ENCODE data around the gene ANAPC2. TPM values are rescaled to one million over a fixed set of nuclear protein-coding genes. Genes with fewer than 3 reads are reported as not detected.

Gene ANAPC2
- total RNA-seq, 1 experiment from 2014 or later: 49.4 TPM

DNA sequence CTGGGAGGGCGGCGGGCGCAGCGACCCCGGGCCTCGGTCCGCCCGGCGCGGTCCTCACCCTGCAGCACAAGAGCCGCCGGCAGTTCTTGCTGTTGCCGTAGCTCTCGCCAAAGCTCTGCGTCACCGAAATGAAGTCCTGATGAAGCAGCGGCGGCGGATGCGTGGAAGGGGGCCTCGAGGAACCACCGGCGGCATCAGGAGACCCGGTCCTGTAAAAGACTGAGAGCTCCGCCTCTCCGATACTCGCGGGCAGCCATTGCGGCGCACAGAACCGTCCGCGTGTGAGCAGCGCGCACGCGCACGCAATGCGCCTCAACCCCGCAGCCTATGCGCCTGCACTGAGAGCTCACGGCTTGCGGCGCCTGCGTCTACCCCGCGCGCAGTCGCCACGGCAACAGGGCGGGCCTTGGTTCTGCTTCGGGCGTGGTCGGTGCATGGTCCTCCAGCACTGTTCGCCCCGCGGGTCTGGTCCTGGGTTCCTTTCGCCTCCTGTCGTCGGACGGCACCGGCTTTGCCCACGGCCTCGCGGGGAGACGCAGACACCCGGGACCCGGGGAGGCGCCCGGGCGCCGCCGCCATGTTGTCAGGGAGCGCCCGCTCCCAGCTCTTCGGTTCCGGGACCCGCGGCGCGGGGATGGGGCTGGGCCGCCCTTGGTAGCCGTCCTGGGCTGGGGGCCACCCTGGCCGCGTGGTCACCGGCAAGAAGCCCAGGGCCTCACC lies 58.7 kb downstream of the ANAPC2 start:
- Mint-ChIP-seq H3K4me3 (ENCODE audit: low read depth, unreplicated experiment) (peak overlapping the region; percentile 90), H3K4me1 (ENCODE audit: low read depth, unreplicated experiment) (peaks cover 22% of the 10 kb centered on the region), H3K36me3 (ENCODE audit: insufficient read depth, unreplicated experiment) (peaks cover 34% of the 10 kb centered on the region), H3K27ac (ENCODE audit: unreplicated experiment) (no peak overlapping the region), H3K27me3 (ENCODE audit: unreplicated experiment) (no peaks in the 10 kb centered on the region), H3K9me3 (ENCODE audit: low read depth, unreplicated experiment) (no peaks in the 10 kb centered on the region)
- peak; percentile 83 for DNase-seq
- intact Hi-C loops (cut with micrococcal nuclease; ENCODE audit: unreplicated experiment): no loop called here
- TF ChIP-seq, protein P1, sequence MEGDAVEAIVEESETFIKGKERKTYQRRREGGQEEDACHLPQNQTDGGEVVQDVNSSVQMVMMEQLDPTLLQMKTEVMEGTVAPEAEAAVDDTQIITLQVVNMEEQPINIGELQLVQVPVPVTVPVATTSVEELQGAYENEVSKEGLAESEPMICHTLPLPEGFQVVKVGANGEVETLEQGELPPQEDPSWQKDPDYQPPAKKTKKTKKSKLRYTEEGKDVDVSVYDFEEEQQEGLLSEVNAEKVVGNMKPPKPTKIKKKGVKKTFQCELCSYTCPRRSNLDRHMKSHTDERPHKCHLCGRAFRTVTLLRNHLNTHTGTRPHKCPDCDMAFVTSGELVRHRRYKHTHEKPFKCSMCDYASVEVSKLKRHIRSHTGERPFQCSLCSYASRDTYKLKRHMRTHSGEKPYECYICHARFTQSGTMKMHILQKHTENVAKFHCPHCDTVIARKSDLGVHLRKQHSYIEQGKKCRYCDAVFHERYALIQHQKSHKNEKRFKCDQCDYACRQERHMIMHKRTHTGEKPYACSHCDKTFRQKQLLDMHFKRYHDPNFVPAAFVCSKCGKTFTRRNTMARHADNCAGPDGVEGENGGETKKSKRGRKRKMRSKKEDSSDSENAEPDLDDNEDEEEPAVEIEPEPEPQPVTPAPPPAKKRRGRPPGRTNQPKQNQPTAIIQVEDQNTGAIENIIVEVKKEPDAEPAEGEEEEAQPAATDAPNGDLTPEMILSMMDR (IDR thresholded peaks at IDR 0.05; ENCODE audit: unreplicated experiment): no peak
- CTCF ChIA-PET: interaction anchor here (0.6 to 1.1 kb wide), 5 partner anchors 40 to 339 kb away, joined by 3 to 8 read pairs (median 4); partner anchors contain the start of gene RNF224
- BruUV-seq (replicated peaks): no TSS peak

DNA sequence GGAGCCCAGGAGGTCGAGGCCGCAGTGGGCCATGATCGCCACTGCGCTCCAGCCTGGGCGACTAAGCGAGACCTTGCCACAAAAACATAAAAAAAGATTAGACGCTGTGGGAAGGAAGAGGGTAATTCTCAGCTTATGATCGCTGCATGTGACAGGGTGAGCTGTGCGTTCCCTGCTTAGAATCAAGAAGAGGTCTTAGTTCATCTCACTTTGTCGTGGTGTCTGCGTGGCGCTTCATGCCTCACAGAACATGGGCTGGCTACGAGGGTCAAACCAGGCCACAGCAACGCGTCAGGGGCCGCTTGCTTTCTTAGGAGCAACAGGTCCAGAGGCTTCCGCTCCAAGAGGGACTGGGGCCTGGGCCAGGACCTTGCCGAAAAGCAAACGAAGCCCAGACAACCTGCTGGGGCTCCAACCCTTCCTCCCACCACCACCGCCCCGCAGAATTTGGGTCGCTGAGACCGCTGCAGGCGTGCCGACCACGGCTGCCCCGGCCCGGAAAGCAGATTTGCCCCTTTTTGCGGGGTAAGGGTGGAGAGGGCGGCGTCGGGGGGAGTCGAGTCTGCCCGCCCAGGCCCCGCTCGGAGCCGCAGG lies 59.4 kb downstream of the ANAPC2 start:
- CTCF ChIA-PET: interaction anchor here (0.6 to 1.1 kb wide), 5 partner anchors 28 to 108 kb away, joined by 3 to 8 read pairs (median 4); partner anchors contain the start of gene RNF224
- no TSS peak for BruUV-seq (replicated peaks)
- intact Hi-C loops (cut with micrococcal nuclease; ENCODE audit: unreplicated experiment): no loop called here
- Mint-ChIP-seq H3K9me3 (ENCODE audit: low read depth, unreplicated experiment) (no peaks in the 10 kb centered on the region), H3K4me3 (ENCODE audit: low read depth, unreplicated experiment) (peak overlapping the region; percentile 90), H3K27ac (ENCODE audit: unreplicated experiment) (peak overlapping the region; percentile 81), H3K27me3 (ENCODE audit: unreplicated experiment) (no peaks in the 10 kb centered on the region), H3K36me3 (ENCODE audit: insufficient read depth, unreplicated experiment) (peaks cover 34% of the 10 kb centered on the region), H3K4me1 (ENCODE audit: low read depth, unreplicated experiment) (peaks cover 22% of the 10 kb centered on the region)
- DNase-seq: peak; percentile 16
- TF ChIP-seq, protein P1 (IDR thresholded peaks at IDR 0.05; ENCODE audit: unreplicated experiment): no peak

DNA sequence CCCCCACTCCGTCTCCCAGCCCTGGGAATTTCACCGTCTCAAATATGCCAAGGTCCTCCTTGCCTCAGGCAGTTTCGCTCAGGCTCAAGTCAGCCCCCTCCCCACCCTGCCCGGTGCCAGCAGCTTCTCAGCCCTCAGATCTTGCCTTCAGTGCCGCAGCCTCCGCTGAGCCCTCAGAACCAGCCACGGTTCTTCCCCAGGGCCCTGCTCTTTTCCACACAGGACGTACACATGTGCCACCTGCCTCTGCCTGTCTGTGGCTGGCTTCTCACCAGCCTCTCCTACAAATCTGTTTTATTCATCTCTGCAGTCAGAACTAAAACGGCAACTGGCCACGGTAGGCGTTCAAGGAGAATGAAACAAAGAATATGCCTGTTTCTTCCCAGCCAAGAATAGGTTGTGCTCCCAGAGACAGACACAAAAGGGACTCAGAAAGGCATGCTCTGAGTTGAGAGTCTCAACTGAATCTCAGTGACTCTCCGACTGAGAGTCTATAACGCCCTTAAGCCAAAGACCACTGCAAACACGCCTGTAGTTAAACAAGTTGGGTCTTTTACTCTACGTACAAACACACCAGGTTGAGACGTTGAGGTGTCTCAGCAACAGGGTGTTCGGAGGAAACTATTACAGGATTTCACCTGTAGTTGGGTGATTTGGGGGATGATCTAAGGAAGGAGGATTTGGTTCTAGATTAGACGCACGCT lies 60.0 kb downstream of the ANAPC2 start:
- Mint-ChIP-seq H3K9me3 (ENCODE audit: low read depth, unreplicated experiment) (no peaks in the 10 kb centered on the region), H3K36me3 (ENCODE audit: insufficient read depth, unreplicated experiment) (peaks cover 34% of the 10 kb centered on the region), H3K27me3 (ENCODE audit: unreplicated experiment) (no peaks in the 10 kb centered on the region), H3K4me3 (ENCODE audit: low read depth, unreplicated experiment) (peak overlapping the region; percentile 90), H3K4me1 (ENCODE audit: low read depth, unreplicated experiment) (peaks cover 22% of the 10 kb centered on the region), H3K27ac (ENCODE audit: unreplicated experiment) (peak overlapping the region; percentile 81)
- intact Hi-C loops (cut with micrococcal nuclease; ENCODE audit: unreplicated experiment): no loop called here
- no peak for DNase-seq
- TF ChIP-seq, protein P1 (IDR thresholded peaks at IDR 0.05; ENCODE audit: unreplicated experiment): no peak
- TSS peak; percentile 39 for BruUV-seq (replicated peaks)
- CTCF ChIA-PET: interaction anchor here (0.6 to 0.7 kb wide), 2 partner anchors 28 to 281 kb away, joined by 5 to 8 read pairs; no protein-coding TSS in a partner anchor

DNA sequence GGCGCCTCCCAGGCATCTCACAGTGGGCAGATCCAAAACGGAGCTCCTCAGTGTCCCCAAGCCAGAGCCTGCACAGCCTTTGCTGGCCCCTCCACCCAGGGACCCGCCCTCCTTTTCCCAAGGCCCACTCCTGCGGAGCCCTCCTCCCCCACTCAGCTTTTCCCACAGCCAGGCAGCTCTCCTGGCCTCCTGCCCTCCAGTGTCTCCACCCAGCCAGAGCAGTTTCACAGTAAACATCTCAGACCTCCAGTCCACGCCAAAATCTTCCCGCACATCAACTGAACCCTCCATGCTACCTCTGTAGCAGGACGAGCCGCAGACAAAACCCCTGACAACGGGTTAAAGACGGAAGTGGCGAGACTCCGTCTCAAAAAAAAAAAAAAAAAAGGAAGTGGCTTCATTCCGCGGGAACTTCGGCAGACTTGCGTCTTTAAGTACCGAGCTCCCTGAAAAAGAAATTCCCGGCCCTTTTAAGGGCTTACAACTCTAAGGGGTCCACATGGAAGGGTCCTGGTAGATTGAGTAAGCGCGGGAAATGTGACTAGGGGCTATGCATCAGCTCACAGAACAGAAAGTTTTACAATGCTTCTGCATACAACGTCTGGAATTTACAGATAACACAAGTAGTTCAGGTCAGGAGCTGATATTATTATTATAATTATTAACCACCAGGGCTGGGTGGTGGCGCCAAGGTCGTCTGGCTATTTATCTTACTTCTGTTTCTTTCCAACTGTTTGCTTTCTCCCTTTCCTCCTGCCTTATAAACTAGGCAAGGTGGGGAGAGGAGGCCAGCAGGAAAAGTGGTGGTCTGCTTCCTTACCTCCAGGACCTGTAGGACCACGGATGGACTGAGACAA lies 60.8 kb downstream of the ANAPC2 start:
- H3K27me3 Mint-ChIP-seq (ENCODE audit: unreplicated experiment): no peaks in the 10 kb centered on the region
- no TSS peak for BruUV-seq (replicated peaks)
- peaks cover 24% of the 10 kb centered on the region for H3K4me1 Mint-ChIP-seq (ENCODE audit: low read depth, unreplicated experiment)
- peak overlapping the region; percentile 81 for H3K27ac Mint-ChIP-seq (ENCODE audit: unreplicated experiment)
- CTCF ChIA-PET: interaction anchor here (0.7 to 1.3 kb wide), 3 partner anchors 49 to 282 kb away, joined by 3 to 8 read pairs (median 5); partner anchors contain the start of gene RNF224
- intact Hi-C loops (cut with micrococcal nuclease; ENCODE audit: unreplicated experiment): no loop called here
- peaks cover 34% of the 10 kb centered on the region for H3K36me3 Mint-ChIP-seq (ENCODE audit: insufficient read depth, unreplicated experiment)
- peak overlapping the region; percentile 90 for H3K4me3 Mint-ChIP-seq (ENCODE audit: low read depth, unreplicated experiment)
- no peaks in the 10 kb centered on the region for H3K9me3 Mint-ChIP-seq (ENCODE audit: low read depth, unreplicated experiment)
- DNase-seq: peak; percentile 3
- TF ChIP-seq, protein P1 (IDR thresholded peaks at IDR 0.05; ENCODE audit: unreplicated experiment): no peak

Data from Calu3 (cell line).